NCI-H2081 (cell line): ENCODE data around the gene BCR.

Source experiments
- DNase-seq, 2 experiments: peaks; one replicate each; lab custom pipeline; 2025; lab: John Stamatoyannopoulos, UW

Gene BCR

DNA sequence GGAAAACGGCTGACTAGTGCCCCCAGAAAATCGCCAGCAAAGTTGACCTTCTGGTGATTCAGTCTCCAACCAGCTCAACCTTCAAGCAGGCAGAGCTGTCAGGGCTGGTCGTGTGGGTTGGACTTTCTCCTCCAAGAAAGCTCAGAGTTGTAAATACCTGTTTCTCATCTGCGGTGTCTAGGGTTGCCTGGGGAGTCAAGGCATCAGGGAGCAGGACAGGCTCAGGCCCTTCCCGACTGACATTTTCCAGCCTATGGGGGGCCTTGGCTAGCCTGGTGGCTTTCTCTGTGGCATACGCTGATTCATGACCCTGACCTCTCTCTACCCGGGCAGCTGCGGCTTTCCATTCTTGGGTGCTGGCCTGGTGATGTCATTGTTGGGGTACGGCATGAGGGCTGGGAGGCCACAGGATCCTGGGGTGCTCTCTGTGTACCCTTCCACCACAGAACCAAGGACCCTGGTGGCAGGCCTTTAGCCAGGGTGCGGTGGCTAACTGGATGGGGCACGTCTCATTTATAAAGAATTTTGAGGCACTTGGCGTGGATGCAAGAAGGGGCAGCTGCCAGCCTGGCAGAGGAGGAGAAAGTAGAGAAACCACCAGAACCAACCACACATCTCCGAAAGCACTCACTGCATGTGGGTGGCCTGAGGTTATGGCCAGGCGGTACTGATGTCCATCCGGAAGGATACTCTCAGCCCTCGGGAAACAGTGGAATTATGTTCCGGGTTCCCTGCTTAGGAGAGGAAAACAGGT is 64.9 kb downstream of the BCR start:
- DNase-seq = no peak

- no peak for DNase-seq
Measured at GRCh38 chr22:23245799-23246136, 65.5 kb downstream of the BCR start.

- DNase-seq = peak in 1 of 2 experiments; percentile 56
Measured at GRCh38 chr22:23246982-23247766, 66.9 kb downstream of the BCR start.

GRCh38 chr22:23248583-23248982 is 68.3 kb downstream of the BCR start:
- DNase-seq = peak; percentile 21 to 48

DNA sequence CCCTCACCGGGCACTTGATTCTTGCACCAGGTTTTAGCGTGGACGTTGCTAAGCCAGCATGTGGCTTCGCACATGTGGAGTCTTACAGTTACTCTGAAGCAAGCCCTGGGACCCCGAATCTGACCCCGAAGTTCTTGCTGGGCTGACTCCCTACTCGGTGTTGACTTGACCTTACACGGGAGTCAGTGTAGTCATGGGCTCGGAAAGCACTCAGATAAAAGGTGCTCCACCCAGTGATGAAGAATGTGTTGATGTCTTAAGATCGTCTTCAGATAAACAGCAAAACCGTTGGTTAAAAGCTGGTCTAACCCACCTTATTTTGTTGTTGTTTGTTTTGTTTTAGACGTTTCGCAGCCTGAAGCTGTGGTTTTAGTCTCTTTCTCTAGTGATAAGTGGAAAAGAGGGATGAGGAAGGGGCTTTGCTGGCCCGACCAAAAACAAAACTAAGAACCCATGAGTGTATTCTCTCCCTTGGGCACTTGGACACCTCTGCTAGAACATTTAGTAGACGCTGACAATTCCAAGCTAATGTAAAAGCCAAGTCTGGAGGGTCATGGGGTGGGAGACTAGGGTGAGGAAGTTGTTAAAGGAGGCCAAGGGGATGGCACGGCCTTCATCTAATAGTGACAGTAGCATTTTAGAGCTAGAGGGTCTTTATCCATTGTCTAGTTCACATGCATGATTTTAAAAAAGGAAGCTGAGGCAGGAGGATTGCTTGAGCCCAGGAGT is 69.9 kb downstream of the BCR start:
- no peak for DNase-seq

DNA sequence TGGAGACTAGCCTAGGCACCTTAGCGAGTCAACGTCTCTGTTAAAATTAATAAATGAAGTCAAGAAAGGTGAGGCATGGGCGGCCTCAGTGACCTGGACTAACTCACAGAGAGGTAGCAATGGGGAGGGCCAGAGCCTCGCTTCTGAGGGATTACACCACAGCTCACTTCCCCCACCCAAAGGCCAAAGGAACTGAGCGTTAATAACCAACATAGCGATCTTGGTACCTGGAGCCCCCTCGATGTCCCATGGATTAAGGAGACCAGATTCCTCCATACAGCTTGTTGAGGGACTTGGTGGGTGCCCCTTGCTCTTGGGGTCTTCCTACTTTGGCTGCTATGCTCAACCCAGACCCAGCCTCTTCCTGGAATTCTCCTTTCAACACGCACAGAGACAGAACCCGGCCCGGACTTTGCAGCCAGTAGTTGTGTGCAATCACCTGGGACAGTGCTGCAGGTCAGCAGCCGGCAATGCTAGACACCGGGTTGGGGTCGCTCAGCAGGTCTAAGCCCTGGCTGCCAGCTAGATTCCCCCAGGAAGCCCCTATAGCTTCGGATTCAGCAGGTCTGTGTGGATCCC is 70.6 kb downstream of the BCR start:
- DNase-seq = no peak

DNA sequence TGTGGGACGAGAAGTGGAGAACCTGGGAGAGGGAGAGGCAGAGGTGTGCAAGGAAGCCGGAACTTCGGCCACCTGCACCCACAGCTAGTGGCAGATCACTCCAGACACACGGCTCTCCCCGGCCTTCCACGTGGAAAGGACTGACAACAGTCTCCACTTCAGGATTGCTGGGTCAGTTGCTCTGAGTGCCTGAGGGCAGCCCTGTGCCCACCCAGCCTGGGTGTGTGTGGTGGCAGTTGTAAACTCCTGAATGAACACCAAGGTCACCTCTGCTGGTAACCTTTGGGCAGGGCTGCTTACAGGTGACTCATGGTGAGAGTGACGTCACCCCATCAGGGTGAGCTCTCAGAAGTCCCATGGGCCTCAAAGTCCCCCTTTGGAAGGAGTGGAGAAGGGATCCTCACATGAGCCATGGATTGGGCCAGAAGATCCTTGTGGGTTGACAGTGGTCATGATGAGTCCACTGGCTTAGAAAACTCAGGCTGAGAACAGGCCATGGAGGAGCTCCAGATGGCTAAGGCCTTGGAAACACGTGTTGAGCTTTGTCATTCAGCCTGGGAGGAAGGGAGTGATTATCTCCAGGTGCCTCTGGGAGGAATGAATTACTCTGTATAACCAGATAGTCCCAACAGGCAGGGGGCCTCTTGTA is 71.3 kb downstream of the BCR start:
- no peak for DNase-seq

DNA sequence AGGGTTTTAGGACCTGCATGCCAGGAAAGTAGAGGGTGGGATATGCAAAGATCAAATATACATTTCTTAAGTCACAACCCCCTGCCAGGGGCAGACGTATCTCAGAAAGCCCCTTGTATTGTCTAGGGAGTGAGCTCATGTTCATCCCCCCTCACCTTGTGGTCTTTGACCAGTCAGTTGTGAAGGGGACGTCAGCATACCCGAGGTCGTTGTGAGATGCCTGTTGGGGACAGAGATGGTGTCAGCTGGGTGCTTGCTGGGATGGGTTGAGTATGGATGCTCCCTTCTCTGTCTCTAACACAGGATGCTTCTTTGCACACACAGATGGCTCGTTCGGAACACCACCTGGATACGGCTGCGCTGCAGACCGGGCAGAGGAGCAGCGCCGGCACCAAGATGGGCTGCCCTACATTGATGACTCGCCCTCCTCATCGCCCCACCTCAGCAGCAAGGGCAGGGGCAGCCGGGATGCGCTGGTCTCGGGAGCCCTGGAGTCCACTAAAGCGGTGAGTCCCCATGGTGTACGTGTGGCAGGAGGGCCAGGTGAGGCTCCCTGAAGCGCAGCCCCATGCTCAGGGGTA is 73.3 kb downstream of the BCR start:
- no peak for DNase-seq

DNA sequence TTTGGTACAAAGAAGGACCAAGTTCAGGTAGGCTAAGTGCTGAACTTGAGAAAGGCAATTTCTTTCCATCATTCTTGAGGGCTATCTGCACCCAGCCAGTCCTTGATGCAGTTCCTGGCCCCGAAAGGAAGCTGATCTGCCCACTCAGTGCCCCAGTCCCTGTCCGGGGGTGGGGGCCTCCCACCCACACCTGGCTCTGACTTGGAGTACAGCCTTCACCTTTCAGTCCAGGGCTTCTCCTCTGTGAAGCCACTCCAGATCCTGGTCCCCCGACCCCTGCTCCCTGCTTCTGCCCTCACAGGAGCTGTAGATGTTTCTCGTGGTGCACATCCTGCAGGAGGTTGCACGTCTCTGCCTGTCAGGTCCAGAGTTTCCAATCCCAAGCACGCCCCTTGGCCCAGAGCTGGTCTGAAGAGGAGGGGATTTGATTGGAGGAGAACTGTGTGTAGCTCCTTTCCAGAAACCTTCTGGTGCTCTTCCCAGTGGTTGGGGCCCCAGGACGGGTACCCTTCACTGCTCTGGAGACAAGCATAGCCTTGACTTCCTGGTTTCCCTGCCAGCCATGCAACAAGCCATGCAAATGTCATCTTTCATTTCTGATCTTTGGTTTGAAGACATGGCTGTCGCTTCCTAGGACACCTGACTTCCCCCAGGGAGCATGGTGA is 75.3 kb downstream of the BCR start:
- no peak for DNase-seq

- no peak for DNase-seq
Measured at GRCh38 chr22:23256171-23256932, 76.0 kb downstream of the BCR start.

- no peak for DNase-seq
Measured at GRCh38 chr22:23256986-23257888, 76.9 kb downstream of the BCR start.

DNA sequence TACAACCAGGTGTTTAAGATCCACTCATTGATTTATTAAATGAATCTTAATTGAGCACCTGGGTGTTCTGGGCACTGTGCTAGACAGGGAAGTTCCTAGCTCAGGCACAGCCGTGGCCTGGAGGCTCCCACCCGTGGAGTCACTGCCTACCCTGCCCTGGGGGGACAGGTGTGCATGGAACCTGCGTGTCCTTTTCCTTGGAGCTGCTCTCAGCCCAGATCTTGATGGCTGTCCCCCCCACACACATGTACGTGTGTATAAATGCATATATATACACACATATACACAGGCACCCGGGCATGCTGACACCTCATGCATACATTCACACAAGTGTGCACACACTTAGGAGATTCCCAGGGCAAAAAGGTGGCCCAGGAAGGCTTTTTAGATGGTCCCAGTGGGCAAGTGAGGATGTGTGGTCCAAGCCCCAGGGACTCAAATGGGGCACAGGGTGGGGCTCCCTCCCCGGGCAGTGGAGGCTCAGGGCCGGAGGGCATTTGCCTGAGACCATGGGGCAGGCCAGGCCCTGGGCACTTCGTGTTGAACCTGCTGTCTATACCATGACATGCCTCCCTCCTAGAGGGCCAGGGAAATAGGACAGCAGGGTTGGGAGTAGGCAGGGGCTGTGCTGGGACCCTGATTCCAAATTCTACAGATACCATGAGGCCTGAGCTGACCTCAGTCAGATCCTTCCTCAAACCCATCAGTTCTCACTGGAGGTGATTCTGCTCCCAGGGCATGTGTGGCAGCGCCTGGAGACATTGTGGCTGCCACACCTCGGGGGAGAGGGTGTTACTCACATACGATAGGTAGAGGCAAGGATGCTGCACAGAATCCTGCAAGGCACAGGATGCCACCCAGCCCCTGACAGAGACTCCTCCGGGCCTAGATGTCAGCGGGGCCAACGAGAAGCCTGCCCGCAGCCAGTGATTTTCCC is 77.8 kb downstream of the BCR start:
- no peak for DNase-seq

DNA sequence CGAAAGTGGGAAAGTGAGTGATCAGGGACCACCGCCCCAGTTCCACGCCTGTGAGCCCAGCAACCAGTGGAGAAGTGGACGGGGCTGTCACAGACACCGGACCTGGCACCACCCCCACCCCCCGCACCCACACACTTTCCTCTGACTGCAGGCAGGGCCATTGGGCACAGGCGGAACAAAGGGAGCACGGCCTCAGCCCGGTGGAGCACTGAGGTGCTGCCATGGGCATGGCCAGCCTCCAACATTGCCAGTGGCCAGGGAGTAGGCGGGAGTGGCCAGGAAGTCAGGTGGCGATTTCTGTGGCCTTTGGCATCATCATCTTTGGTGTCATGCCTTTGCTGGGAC is 78.5 kb downstream of the BCR start:
- no peak for DNase-seq

- peak in 1 of 2 experiments; percentile 12 for DNase-seq
Measured at GRCh38 chr22:23259916-23260644, 79.8 kb downstream of the BCR start.

- no peak for DNase-seq
Measured at GRCh38 chr22:23260645-23261581, 80.6 kb downstream of the BCR start.

DNA sequence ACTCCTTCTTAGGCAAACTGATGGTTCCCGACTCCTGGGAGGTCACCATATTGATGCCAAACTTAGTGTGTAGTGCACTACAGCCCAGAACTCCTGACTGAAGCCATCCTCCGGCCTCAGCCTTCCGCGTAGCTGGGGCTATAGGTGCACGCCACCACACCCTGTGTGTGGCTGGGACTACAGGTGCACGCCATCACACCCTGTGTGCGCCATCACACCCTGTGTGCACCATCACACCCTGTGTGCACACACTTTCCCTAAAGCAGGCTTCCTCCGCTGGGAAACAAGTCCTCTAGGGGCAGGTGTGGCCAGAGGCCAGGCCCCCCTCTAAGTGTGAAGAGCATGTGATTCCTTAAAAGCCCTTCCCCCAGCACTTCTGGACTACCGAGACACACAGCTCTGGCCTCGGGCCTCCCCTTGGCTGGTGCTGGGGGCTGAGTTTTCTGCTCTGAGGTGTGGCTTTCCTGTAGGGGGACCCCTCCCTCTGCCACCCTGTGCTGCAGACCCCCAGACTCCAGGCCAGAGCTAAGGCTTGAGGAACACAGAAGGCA is 81.7 kb downstream of the BCR start:
- DNase-seq = no peak
